MG63 (cell line): ENCODE data around the gene GRM3. TPM values are rescaled to one million over a fixed set of nuclear protein-coding genes. Genes with fewer than 3 reads are reported as not detected.
"Not testable (repeated sequence)": the region's sequence is repeated elsewhere in the genome, so short reads cannot be mapped to it uniquely, and the experiment has no call there.

ENCODE experiments used
- DNase-seq: peaks from one replicate; pipeline ENCODE4 v3.0.0-alpha.2; 2020
- H3K27me3 ChIP-seq: fragments of 250-450 bp; sonication (Bioruptor Pico); 2 replicates; pipeline ENCODE4 v1.5.1; 2020; ENCODE audit warnings: mild to moderate bottlenecking, moderate library complexity
- H3K36me3 ChIP-seq: fragments of 250-450 bp; sonication (Bioruptor Pico); 2 replicates; pipeline ENCODE4 v1.5.1; 2020; ENCODE audit warnings: mild to moderate bottlenecking, moderate library complexity
- H3K4me3 ChIP-seq: fragments of 250-450 bp; sonication (Bioruptor Pico); 2 replicates; pipeline ENCODE4 v1.5.1; 2020; ENCODE audit warnings: mild to moderate bottlenecking, moderate library complexity
- H3K9me3 ChIP-seq: fragments of 250-450 bp; sonication (Bioruptor Pico); 2 replicates; pipeline ENCODE4 v1.5.1; 2020; ENCODE audit warnings: mild to moderate bottlenecking, moderate library complexity
- total RNA-seq: library from RNA; depleted of rRNA; stranded (reverse); fragments of >200 nt; shearing (Covaris generic); gene quantifications from 2 replicates; pipeline ENCODE4 v1.2.3, GENCODE V29; 2014; ENCODE audit warnings: low replicate concordance; rRNA removed

Gene GRM3
- total RNA-seq: not detected in 2 replicates

GRCh38 chr7:86643561-86644281 lies at the start of gene GRM3:
GRM3 (plus strand) TSS chr7:86643909; CDS start chr7:86765146, 121,237 bp downstream.
- Histone ChIP-seq H3K4me3 (peak within 1 kb of the TSS; percentile 7; the same call in 1 of the 2 replicates), H3K27me3 (peaks cover 9% of the 10 kb centered on the region), H3K9me3 (no peaks in the 10 kb centered on the region), H3K36me3 (no peaks in the 10 kb centered on the region)
- peak; percentile 1 for DNase-seq

GRCh38 chr7:86598311-86598710 lies 45.4 kb upstream of the GRM3 start:
- no peaks in the 10 kb centered on the region for H3K27me3 ChIP-seq
- H3K36me3 ChIP-seq: no peaks in the 10 kb centered on the region
- DNase-seq: peak; percentile 2
- no peaks in the 10 kb centered on the region for H3K9me3 ChIP-seq
- H3K4me3 ChIP-seq: no peak overlapping the region

DNA sequence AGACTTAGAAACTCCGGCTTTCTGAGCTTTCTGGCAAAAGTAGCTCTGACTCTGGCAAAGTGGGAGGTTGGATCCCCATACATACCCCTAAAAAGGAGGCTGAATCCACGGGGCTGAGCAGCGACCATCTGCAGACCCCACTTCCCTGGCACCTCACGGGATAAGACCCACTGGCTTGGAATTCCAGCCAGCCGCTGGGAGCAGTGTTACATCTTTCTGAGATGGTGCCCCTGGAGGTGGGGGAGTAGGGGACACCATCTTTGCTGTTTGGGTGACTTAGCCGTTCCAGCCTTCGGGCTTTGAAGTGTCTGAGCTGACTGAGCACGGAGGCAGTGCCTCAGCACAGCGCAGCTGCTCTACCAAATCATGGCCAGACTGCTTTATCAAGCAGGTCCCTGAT lies 45.0 kb upstream of the GRM3 start:
- no peak overlapping the region for H3K4me3 ChIP-seq
- no peaks in the 10 kb centered on the region for H3K27me3 ChIP-seq
- no peaks in the 10 kb centered on the region for H3K9me3 ChIP-seq
- no peak for DNase-seq
- no peaks in the 10 kb centered on the region for H3K36me3 ChIP-seq

GRCh38 chr7:86600506-86601290 lies 43.0 kb upstream of the GRM3 start:
- H3K9me3 ChIP-seq: no peaks in the 10 kb centered on the region
- H3K4me3 ChIP-seq: no peak overlapping the region
- H3K36me3 ChIP-seq: no peaks in the 10 kb centered on the region
- no peak for DNase-seq
- H3K27me3 ChIP-seq: no peaks in the 10 kb centered on the region

GRCh38 chr7:86615711-86616110 lies 28.0 kb upstream of the GRM3 start:
- not testable (repeated sequence) for H3K4me3 ChIP-seq, H3K27me3 ChIP-seq, DNase-seq, H3K9me3 ChIP-seq, H3K36me3 ChIP-seq

GRCh38 chr7:86644282-86645224 lies 844 bp downstream of the GRM3 start:
- no peak for DNase-seq
- H3K36me3 ChIP-seq: no peaks in the 10 kb centered on the region

GRCh38 chr7:86645225-86645608 lies 1.5 kb downstream of the GRM3 start:
- Histone ChIP-seq H3K4me3 (no peak overlapping the region), H3K27me3 (peaks cover 9% of the 10 kb centered on the region), H3K9me3 (no peaks in the 10 kb centered on the region), H3K36me3 (no peaks in the 10 kb centered on the region)
- no peak for DNase-seq

More at GRCh38 chr7:86644282-86645224, 844 bp downstream of the GRM3 start:
- Histone ChIP-seq H3K27me3 (peaks cover 9% of the 10 kb centered on the region), H3K9me3 (no peaks in the 10 kb centered on the region), H3K4me3 (no peak overlapping the region)

- Histone ChIP-seq H3K27me3 (peaks cover 9% of the 10 kb centered on the region), H3K9me3 (no peaks in the 10 kb centered on the region)
- DNase-seq: no peak
These were observed 2.1 kb downstream of the GRM3 start for GRCh38 chr7:86645676-86646276.

GRCh38 chr7:86647385-86648094 lies 3.8 kb downstream of the GRM3 start:
- no peak for DNase-seq
- H3K36me3 ChIP-seq: no peaks in the 10 kb centered on the region
- no peaks in the 10 kb centered on the region for H3K9me3 ChIP-seq
- peaks cover 9% of the 10 kb centered on the region for H3K27me3 ChIP-seq
- no peak overlapping the region for H3K4me3 ChIP-seq

More at GRCh38 chr7:86645676-86646276, 2.1 kb downstream of the GRM3 start:
- Histone ChIP-seq H3K36me3 (no peaks in the 10 kb centered on the region), H3K4me3 (no peak overlapping the region)

GRCh38 chr7:86648169-86648568 lies 4.5 kb downstream of the GRM3 start:
- no peak overlapping the region for H3K4me3 ChIP-seq
- DNase-seq: no peak
- H3K36me3 ChIP-seq: no peaks in the 10 kb centered on the region
- no peaks in the 10 kb centered on the region for H3K9me3 ChIP-seq
- H3K27me3 ChIP-seq: peaks cover 8% of the 10 kb centered on the region

DNA sequence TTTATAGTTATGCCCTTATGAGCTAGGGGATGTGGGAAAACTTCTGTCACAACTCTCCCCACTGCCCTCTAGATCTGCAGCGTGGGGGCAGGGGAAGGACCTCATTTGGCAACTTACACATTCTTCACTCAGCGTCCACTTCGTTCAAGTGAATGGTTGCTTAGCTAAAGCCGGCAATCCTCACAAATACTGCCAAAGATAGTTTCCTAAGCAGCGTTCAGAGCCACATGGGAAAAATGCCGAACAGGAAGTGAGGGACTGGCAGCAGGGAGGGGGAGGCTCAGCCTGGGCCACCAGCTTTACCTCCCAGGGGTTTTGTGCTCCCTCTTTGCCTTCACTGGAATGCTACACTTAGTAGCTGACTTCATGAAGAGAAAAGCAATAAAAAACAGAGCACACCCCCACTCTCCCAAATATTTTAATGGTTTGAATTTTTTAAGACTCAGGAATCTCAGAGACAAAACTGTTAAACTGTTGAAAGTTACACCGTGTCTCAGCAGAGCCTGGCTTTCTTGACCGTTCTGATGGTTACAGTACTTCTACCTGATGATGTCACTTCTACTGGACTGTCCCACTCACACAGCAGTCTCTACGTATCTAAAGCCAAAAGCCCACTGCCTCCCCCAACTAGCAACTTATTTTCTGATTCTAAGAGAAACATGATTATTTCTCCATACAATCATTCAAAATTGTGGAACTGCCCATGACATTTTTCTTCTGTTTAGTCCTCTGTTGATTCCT lies 10.4 kb downstream of the GRM3 start:
- Histone ChIP-seq H3K36me3 (no peaks in the 10 kb centered on the region), H3K9me3 (no peaks in the 10 kb centered on the region), H3K27me3 (no peaks in the 10 kb centered on the region), H3K4me3 (no peak overlapping the region)
- DNase-seq: peak; percentile 22

DNA sequence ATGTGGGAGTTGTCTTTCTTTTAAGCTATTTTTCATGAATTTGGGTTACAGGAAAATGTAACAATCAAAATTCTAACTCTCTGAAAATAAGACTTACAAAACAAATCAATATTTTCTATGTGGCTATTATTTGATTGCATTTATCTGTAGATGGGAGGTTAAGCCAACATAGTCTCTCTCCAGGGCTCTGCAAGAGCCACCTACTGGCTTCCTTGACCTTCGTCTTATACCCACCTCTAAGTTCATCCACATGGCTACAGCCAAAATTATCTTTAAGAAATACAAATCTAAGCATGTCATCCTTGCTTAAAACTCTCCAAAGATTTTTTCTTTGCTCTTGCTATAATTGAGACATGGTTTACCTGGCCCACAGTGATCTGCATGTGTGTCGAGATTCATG lies 14.2 kb downstream of the GRM3 start:
- no peak for DNase-seq
- no peaks in the 10 kb centered on the region for H3K9me3 ChIP-seq
- no peaks in the 10 kb centered on the region for H3K27me3 ChIP-seq
- no peaks in the 10 kb centered on the region for H3K36me3 ChIP-seq
- H3K4me3 ChIP-seq: no peak overlapping the region

GRCh38 chr7:86660950-86661462 lies 17.3 kb downstream of the GRM3 start:
- H3K4me3 ChIP-seq: no peak overlapping the region
- H3K36me3 ChIP-seq: no peaks in the 10 kb centered on the region
- no peaks in the 10 kb centered on the region for H3K27me3 ChIP-seq
- no peaks in the 10 kb centered on the region for H3K9me3 ChIP-seq
- no peak for DNase-seq

GRCh38 chr7:86664486-86664885 lies 20.8 kb downstream of the GRM3 start:
- DNase-seq: no peak

GRCh38 chr7:86664991-86665390 lies 21.3 kb downstream of the GRM3 start:
- no peak for DNase-seq
- no peak overlapping the region for H3K4me3 ChIP-seq
- no peaks in the 10 kb centered on the region for H3K36me3 ChIP-seq
- H3K9me3 ChIP-seq: no peaks in the 10 kb centered on the region
- no peaks in the 10 kb centered on the region for H3K27me3 ChIP-seq

More at GRCh38 chr7:86664486-86664885, 20.8 kb downstream of the GRM3 start:
- Histone ChIP-seq H3K36me3 (no peaks in the 10 kb centered on the region), H3K4me3 (no peak overlapping the region), H3K27me3 (no peaks in the 10 kb centered on the region), H3K9me3 (no peaks in the 10 kb centered on the region)
